ENCODE data around the gene AUTS2. TPM values are rescaled to one million over a fixed set of nuclear protein-coding genes. Genes with fewer than 3 reads are reported as not detected.
"Not testable (repeated sequence)": the region's sequence is repeated elsewhere in the genome, so short reads cannot be mapped to it uniquely, and the experiment has no call there.

AUTS2 gene
- total RNA-seq, 1 experiment from 2014 or later = 2.2 TPM

- Histone ChIP-seq H3K9me3 (peaks cover 3% of the 10 kb centered on the region; the same call in 1 of the 2 replicates), H3K27me3 (no peaks in the 10 kb centered on the region), H3K36me3 (no peaks in the 10 kb centered on the region), H3K4me3 (no peak overlapping the region)
- DNase-seq = no peak
Observed at GRCh38 chr7:70799841-70800405, 1201.6 kb downstream of the AUTS2 start.

GRCh38 chr7:70805360-70805759 lies 1207.1 kb downstream of the AUTS2 start:
- Histone ChIP-seq H3K9me3 (no peaks in the 10 kb centered on the region), H3K36me3 (no peaks in the 10 kb centered on the region), H3K4me3 (no peak overlapping the region), H3K27me3 (no peaks in the 10 kb centered on the region)
- DNase-seq = no peak

- DNase-seq = no peak
- no peaks in the 10 kb centered on the region for H3K27me3 ChIP-seq
Observed at GRCh38 chr7:70807650-70808049, 1209.4 kb downstream of the AUTS2 start.

GRCh38 chr7:70808876-70809275 lies 1210.6 kb downstream of the AUTS2 start:
- Histone ChIP-seq H3K27me3 (no peaks in the 10 kb centered on the region), H3K4me3 (no peak overlapping the region), H3K9me3 (no peaks in the 10 kb centered on the region), H3K36me3 (no peaks in the 10 kb centered on the region)
- no peak for DNase-seq

More at GRCh38 chr7:70807650-70808049, 1209.4 kb downstream of the AUTS2 start:
- Histone ChIP-seq H3K9me3 (no peaks in the 10 kb centered on the region), H3K4me3 (no peak overlapping the region), H3K36me3 (no peaks in the 10 kb centered on the region)

- DNase-seq = no peak
- H3K4me3 ChIP-seq = no peak overlapping the region
- no peaks in the 10 kb centered on the region for H3K9me3 ChIP-seq
- H3K27me3 ChIP-seq = 0 out of 2 replicates have a peak, but pooled peaks cover 3% of the 10 kb centered on the region
- no peaks in the 10 kb centered on the region for H3K36me3 ChIP-seq
Observed at GRCh38 chr7:70810558-70811139, 1212.4 kb downstream of the AUTS2 start.

GRCh38 chr7:70812511-70812910 lies 1214.2 kb downstream of the AUTS2 start:
- Histone ChIP-seq H3K36me3 (no peaks in the 10 kb centered on the region), H3K4me3 (no peak overlapping the region)

GRCh38 chr7:70822490-70822889 lies 1224.2 kb downstream of the AUTS2 start:
- not testable (repeated sequence) for H3K4me3 ChIP-seq, DNase-seq, H3K36me3 ChIP-seq, H3K9me3 ChIP-seq, H3K27me3 ChIP-seq

More at GRCh38 chr7:70812511-70812910, 1214.2 kb downstream of the AUTS2 start:
- 0 out of 2 replicates have a peak, but pooled peaks cover 3% of the 10 kb centered on the region for H3K27me3 ChIP-seq
- H3K9me3 ChIP-seq = no peaks in the 10 kb centered on the region
- no peak for DNase-seq

- H3K36me3 ChIP-seq = no peaks in the 10 kb centered on the region
- no peak overlapping the region for H3K4me3 ChIP-seq
- H3K9me3 ChIP-seq = no peaks in the 10 kb centered on the region
- H3K27me3 ChIP-seq = no peaks in the 10 kb centered on the region
- peak; percentile 42 for DNase-seq
Observed at GRCh38 chr7:70829221-70830059, 1231.2 kb downstream of the AUTS2 start.

GRCh38 chr7:70830060-70830395 lies 1231.8 kb downstream of the AUTS2 start:
- no peaks in the 10 kb centered on the region for H3K9me3 ChIP-seq
- DNase-seq = no peak
- H3K36me3 ChIP-seq = no peaks in the 10 kb centered on the region
- H3K4me3 ChIP-seq = no peak overlapping the region
- H3K27me3 ChIP-seq = no peaks in the 10 kb centered on the region

- H3K36me3 ChIP-seq = no peaks in the 10 kb centered on the region
- H3K27me3 ChIP-seq = no peaks in the 10 kb centered on the region
- no peaks in the 10 kb centered on the region for H3K9me3 ChIP-seq
- no peak overlapping the region for H3K4me3 ChIP-seq
- no peak for DNase-seq
Observed at GRCh38 chr7:70830426-70830825, 1232.2 kb downstream of the AUTS2 start.

GRCh38 chr7:70833726-70834125 lies 1235.5 kb downstream of the AUTS2 start:
- H3K27me3 ChIP-seq = no peaks in the 10 kb centered on the region
- no peaks in the 10 kb centered on the region for H3K9me3 ChIP-seq
- no peaks in the 10 kb centered on the region for H3K36me3 ChIP-seq
- DNase-seq = peak; percentile 81
- H3K4me3 ChIP-seq = no peak overlapping the region

- no peaks in the 10 kb centered on the region for H3K27me3 ChIP-seq
- H3K36me3 ChIP-seq = no peaks in the 10 kb centered on the region
- no peak overlapping the region for H3K4me3 ChIP-seq
- H3K9me3 ChIP-seq = no peaks in the 10 kb centered on the region
- DNase-seq = no peak
Observed at GRCh38 chr7:70834424-70834823, 1236.1 kb downstream of the AUTS2 start.

GRCh38 chr7:70835658-70836057 lies 1237.4 kb downstream of the AUTS2 start:
- no peak for DNase-seq
- H3K27me3 ChIP-seq = no peaks in the 10 kb centered on the region
- no peaks in the 10 kb centered on the region for H3K9me3 ChIP-seq
- no peaks in the 10 kb centered on the region for H3K36me3 ChIP-seq
- H3K4me3 ChIP-seq = no peak overlapping the region

GRCh38 chr7:70836279-70836678 lies 1238.0 kb downstream of the AUTS2 start:
- Histone ChIP-seq H3K4me3 (no peak overlapping the region), H3K36me3 (no peaks in the 10 kb centered on the region), H3K9me3 (no peaks in the 10 kb centered on the region), H3K27me3 (no peaks in the 10 kb centered on the region)
- no peak for DNase-seq

GRCh38 chr7:70836946-70837345 lies 1238.7 kb downstream of the AUTS2 start:
- Histone ChIP-seq H3K27me3 (no peaks in the 10 kb centered on the region), H3K36me3 (no peaks in the 10 kb centered on the region), H3K9me3 (no peaks in the 10 kb centered on the region), H3K4me3 (no peak overlapping the region)
- no peak for DNase-seq

GRCh38 chr7:70837589-70837988 lies 1239.3 kb downstream of the AUTS2 start:
- H3K36me3 ChIP-seq = no peaks in the 10 kb centered on the region

GRCh38 chr7:70838292-70838907 lies 1240.1 kb downstream of the AUTS2 start:
- H3K4me3 ChIP-seq = no peak overlapping the region
- no peaks in the 10 kb centered on the region for H3K27me3 ChIP-seq
- no peaks in the 10 kb centered on the region for H3K9me3 ChIP-seq
- H3K36me3 ChIP-seq = no peaks in the 10 kb centered on the region
- DNase-seq = no peak

More at GRCh38 chr7:70837589-70837988, 1239.3 kb downstream of the AUTS2 start:
- DNase-seq = no peak
- Histone ChIP-seq H3K4me3 (no peak overlapping the region), H3K27me3 (no peaks in the 10 kb centered on the region), H3K9me3 (no peaks in the 10 kb centered on the region)

All from MG63 (cell line).